IMR-90 (cell line): ENCODE measurements around the gene NLGN1. TPM values are rescaled to one million over a fixed set of nuclear protein-coding genes. Genes with fewer than 3 reads are reported as not detected.

ENCODE experiments used
- ATAC-seq: fragments of 200-7000 bp; cut with Tn5 transposase; 2 replicates; pipeline ENCODE4 v1.9.1; 2020; ENCODE audit warnings: low read depth, mild to moderate bottlenecking, moderate library complexity
- BruUV-seq: library from RNA; stranded (reverse); fragments of 400-500 nt; replicated peaks from 2 replicates; lab custom pipeline; 2021; lab: Mats Ljungman, UMichigan
- CTCF ChIA-PET: fragments of 300-600 bp; formaldehyde crosslinking; extraction: SDS; loops from one replicate; lab custom pipeline; 2021; ENCODE audit warnings: antibody characterized with exemption; lab: Yijun Ruan, JAX
- POLR2A ChIA-PET: fragments of 300-600 bp; sonication (Branson Sonifier 250); formaldehyde crosslinking; loops from one replicate; lab custom pipeline; 2022; ENCODE audit warnings: antibody characterized with exemption; ENCODE audit not compliant: unreplicated experiment; lab: Charles Lee
- DNase-seq: peaks from one replicate; pipeline ENCODE4 v3.0.0; 2013
- H2AFZ ChIP-seq: replicated peaks from 2 replicates; pipeline ENCODE3; 2013; ENCODE audit warnings: low read length, mild to moderate bottlenecking; ENCODE audit not compliant: poor library complexity
- H2AK5ac ChIP-seq: 2 replicates; pipeline ENCODE4 v1.6.1; 2013; ENCODE audit warnings: low read depth, low read length, inconsistent platforms
- H2AK9ac ChIP-seq: replicated peaks from 2 replicates; pipeline ENCODE3; 2013; ENCODE audit warnings: mild to moderate bottlenecking, low read depth, low read length, moderate library complexity; ENCODE audit not compliant: poor library complexity
- H2BK120ac ChIP-seq: 2 replicates; pipeline ENCODE4 v1.6.1; 2013; ENCODE audit warnings: low read depth, low read length, inconsistent platforms
- H2BK15ac ChIP-seq: 3 replicates; pipeline ENCODE4 v1.6.1; 2013; ENCODE audit warnings: low read depth, low read length, inconsistent platforms
- H2BK20ac ChIP-seq: 2 replicates; pipeline ENCODE4 v1.6.1; 2013; ENCODE audit warnings: low read depth, mild to moderate bottlenecking, inconsistent platforms, low read length, moderate library complexity
- H2BK5ac ChIP-seq: 2 replicates; pipeline ENCODE4 v1.6.1; 2013; ENCODE audit warnings: mild to moderate bottlenecking, low read depth, low read length, inconsistent platforms; ENCODE audit not compliant: poor library complexity, severe bottlenecking
- H3K14ac ChIP-seq: replicated peaks from 2 replicates; pipeline ENCODE4 v1.6.1; 2013; ENCODE audit warnings: low read depth, low read length, inconsistent platforms
- H3K18ac ChIP-seq: 2 replicates; pipeline ENCODE4 v1.6.1; 2013; ENCODE audit warnings: low read depth, low read length, control low read depth
- H3K23ac ChIP-seq: 2 replicates; pipeline ENCODE4 v1.6.1; 2013; ENCODE audit warnings: low read depth, low read length, inconsistent platforms
- H3K27ac ChIP-seq: 2 replicates; pipeline ENCODE4 v1.5.1; 2013; ENCODE audit warnings: mild to moderate bottlenecking, control low read depth, low read length; ENCODE audit not compliant: insufficient read depth
- H3K27me3 ChIP-seq: 2 replicates; pipeline ENCODE4 v1.6.1; 2013; ENCODE audit warnings: low read length; ENCODE audit not compliant: control insufficient read depth, insufficient read depth
- H3K36me3 ChIP-seq: 2 replicates; pipeline ENCODE4 v1.6.1; 2013; ENCODE audit warnings: low read length, mixed read lengths; ENCODE audit not compliant: control insufficient read depth, insufficient read depth
- H3K4ac ChIP-seq: 2 replicates; pipeline ENCODE4 v1.6.1; 2013; ENCODE audit warnings: low read depth, low read length, inconsistent platforms
- H3K4me1 ChIP-seq: 2 replicates; pipeline ENCODE4 v1.6.1; 2013; ENCODE audit warnings: low read length, mixed read lengths; ENCODE audit not compliant: control insufficient read depth, insufficient read depth
- H3K4me2 ChIP-seq: 2 replicates; pipeline ENCODE4 v1.6.1; 2013; ENCODE audit warnings: low read depth, mild to moderate bottlenecking, control low read depth, low read length, moderate library complexity
- H3K4me3 ChIP-seq: 2 replicates; pipeline ENCODE4 v1.5.1; 2013; ENCODE audit warnings: low read depth, mild to moderate bottlenecking, control low read depth, low read length, moderate library complexity; ENCODE audit not compliant: insufficient read depth
- H3K56ac ChIP-seq: 2 replicates; pipeline ENCODE4 v1.6.1; 2013; ENCODE audit warnings: low read length, inconsistent platforms; ENCODE audit not compliant: insufficient read depth; ENCODE audit errors: extremely low read depth
- H3K79me1 ChIP-seq, 2 experiments: 2 replicates each; pipeline ENCODE4 v1.6.1; 2013; ENCODE audit warnings: low read length in 2 of 2, inconsistent platforms in 1 of 2, low read depth in 1 of 2
- H3K9ac ChIP-seq: 2 replicates; pipeline ENCODE4 v1.6.1; 2013; ENCODE audit warnings: low read depth, low read length, control low read depth
- H3K9me1 ChIP-seq: 2 replicates; pipeline ENCODE4 v1.6.1; 2013; ENCODE audit warnings: low read length, inconsistent platforms; ENCODE audit not compliant: insufficient read depth
- H3K9me3 ChIP-seq: 2 replicates; pipeline ENCODE4 v1.6.1; 2013; ENCODE audit warnings: low read length; ENCODE audit not compliant: control insufficient read depth, insufficient read depth
- H4K20me1 ChIP-seq: 2 replicates; pipeline ENCODE4 v1.6.1; 2013; ENCODE audit warnings: low read length, inconsistent platforms; ENCODE audit not compliant: insufficient read depth
- H4K5ac ChIP-seq: 2 replicates; pipeline ENCODE4 v1.6.1; 2013; ENCODE audit warnings: mild to moderate bottlenecking, low read depth, low read length, control low read depth
- H4K8ac ChIP-seq, 2 experiments: 2 replicates each; pipeline ENCODE4 v1.6.1; 2013; ENCODE audit warnings: low read depth in 2 of 2, low read length in 2 of 2, control low read depth in 1 of 2, inconsistent platforms in 1 of 2
- H4K91ac ChIP-seq: 2 replicates; pipeline ENCODE4 v1.6.1; 2013; ENCODE audit warnings: low read depth, low read length, inconsistent platforms; ENCODE audit not compliant: insufficient read depth
- CEBPB ChIP-seq: IDR thresholded peaks from 2 replicates; pipeline ENCODE4 v1.6.1; 2012; ENCODE audit warnings: low read depth, low read length, improper control_type of control experiment
- ELK1 ChIP-seq: fragments of 150-350 bp; IDR thresholded peaks from 2 replicates; pipeline ENCODE4 v1.6.1; 2016; ENCODE audit warnings: low read depth, mild to moderate bottlenecking, low read length, moderate library complexity, borderline replicate concordance
- MAFK ChIP-seq: IDR thresholded peaks from 2 replicates; pipeline ENCODE4 v1.6.1; 2012; ENCODE audit warnings: low read depth, low read length, improper control_type of control experiment
- MAZ ChIP-seq: IDR thresholded peaks from 2 replicates; pipeline ENCODE4 v1.6.1; 2012; ENCODE audit warnings: low read depth, mild to moderate bottlenecking, low read length, improper control_type of control experiment, moderate library complexity, borderline replicate concordance
- MXI1 ChIP-seq: IDR thresholded peaks from 2 replicates; pipeline ENCODE4 v1.6.1; 2012; ENCODE audit warnings: low read depth, mild to moderate bottlenecking, low read length, moderate library complexity, borderline replicate concordance
- POLR2A ChIP-seq: IDR thresholded peaks from 2 replicates; pipeline ENCODE4 v1.6.1; 2012; ENCODE audit warnings: mild to moderate bottlenecking, low read depth, low read length
- RAD21 ChIP-seq: IDR thresholded peaks from 2 replicates; pipeline ENCODE4 v1.6.1; 2012; ENCODE audit warnings: low read length, improper control_type of control experiment
- RFX5 ChIP-seq: IDR thresholded peaks from 2 replicates; pipeline ENCODE4 v1.8.0; 2012; ENCODE audit warnings: low read depth, mild to moderate bottlenecking, low read length, moderate library complexity
- SMC3 ChIP-seq: fragments of 150-350 bp; IDR thresholded peaks from 2 replicates; pipeline ENCODE4 v1.6.1; 2016; ENCODE audit warnings: low read depth, mild to moderate bottlenecking, antibody characterized with exemption, low read length, moderate library complexity
- USF2 ChIP-seq: fragments of 150-350 bp; IDR thresholded peaks from 2 replicates; pipeline ENCODE4 v1.6.1; 2017; ENCODE audit warnings: mild to moderate bottlenecking, antibody characterized with exemption, low read length, low read depth
- WGBS, 2 experiments: methylation state at CpG; one replicate each; pipeline versions ENCODE4 v1.1.5 to v1.1.7; 2013; ENCODE audit warnings: missing lambda C conversion rate in 2 of 2; ENCODE audit not compliant: insufficient read length in 1 of 2; ENCODE audit errors: extremely low coverage in 2 of 2; 5-methylcytosine and 5-hydroxymethylcytosine counted together
- dilution Hi-C: fragments of 300-500 bp; cut with HindIII; formaldehyde crosslinking; loops from one replicate; pipeline ENCODE4 v1.14.3; 2018; ENCODE audit warnings: low sequenced_read_pairs; ENCODE audit not compliant: unreplicated experiment
- in situ Hi-C: fragments of 300-500 bp; cut with MboI; formaldehyde crosslinking; loops from 3 replicates; pipeline ENCODE4 v1.14.3; 2019; ENCODE audit warnings: low sequenced_read_pairs, inconsistent platforms, mixed read lengths
- intact Hi-C: fragments of 100-400 bp; cut with micrococcal nuclease; formaldehyde crosslinking; loops from 2 replicates; pipeline ENCODE4 v1.10.0; 2022
- polyA plus RNA-seq, 3 experiments: library from polyadenylated mRNA; depleted of rRNA; stranded (reverse); fragments of >200 nt; gene quantifications; 2 replicates each; pipeline ENCODE4 v1.2.3, GENCODE V29; 2012; ENCODE audit warnings: low replicate concordance in 1 of 3
- total RNA-seq: library from RNA; depleted of rRNA; stranded (reverse); fragments of >200 nt; gene quantifications from 2 replicates; pipeline ENCODE4 v1.2.3, GENCODE V29; 2012

Gene NLGN1
- total and polyA plus RNA-seq, 2 of the 4 experiments (the other 2 are of a cell fraction), result 1.8 to 12.5 TPM

- Histone ChIP-seq H4K91ac (no peak overlapping the region), H3K27ac (no peak overlapping the region), H3K18ac (no peak overlapping the region), H3K9me3 (no peaks in the 10 kb centered on the region), H2BK15ac (no peak overlapping the region), H3K4me1 (peaks cover 2% of the 10 kb centered on the region; the same call in 1 of the 2 replicates), H3K4me2 (no peak overlapping the region), H4K8ac (no peak overlapping the region), H2BK20ac (no peak overlapping the region), H3K14ac (no peak overlapping the region), H3K27me3 (no peaks in the 10 kb centered on the region), H3K9ac (no peak overlapping the region), H3K36me3 (no peaks in the 10 kb centered on the region), H4K20me1 (no peaks in the 10 kb centered on the region), H4K5ac (no peak overlapping the region), H3K79me1 (no peaks in the 10 kb centered on the region), H2BK5ac (no peak overlapping the region), H3K56ac (no peak overlapping the region), H3K4ac (no peak overlapping the region), H2AK9ac (no peak overlapping the region), H2AK5ac (no peak overlapping the region), H2AFZ (no peak overlapping the region), H3K23ac (no peak overlapping the region), H3K9me1 (no peaks in the 10 kb centered on the region), H3K4me3 (no peak overlapping the region), H2BK120ac (no peak overlapping the region)
- 100% methylated on average over 1 of the region's 7 CpGs; no CpG with 5 or more reads in 1 of the 2 experiments for whole genome bisulfite sequencing, 2 experiments
- DNase-seq (no peak), ATAC-seq (no peak)
- POLR2A ChIA-PET, result no interaction called here
- dilution Hi-C loops, result no loop called here
- in situ Hi-C loops, result no loop called here
- no TSS peak for BruUV-seq
- intact Hi-C loops, result no loop called here
- TF ChIP-seq SMC3, result no peak
- no peak for TF ChIP-seq ELK1
- no peak for TF ChIP-seq CEBPB
- no peak for TF ChIP-seq MAZ
- TF ChIP-seq USF2, result no peak
- TF ChIP-seq RAD21, result no peak
- no peak for TF ChIP-seq MAFK
- TF ChIP-seq POLR2A, result no peak
- TF ChIP-seq RFX5, result no peak
- TF ChIP-seq MXI1, result no peak
- CTCF ChIA-PET, result no interaction called here
Observed at GRCh38 chr3:174156200-174156599, 758.7 kb downstream of the NLGN1 start.
